Measurements from ENCODE around the gene TLCD3B. TPM values are rescaled to one million over a fixed set of nuclear protein-coding genes. Genes with fewer than 3 reads are reported as not detected.

TLCD3B gene
- total RNA-seq, 1 donor from 2014 or later, result 0.15 TPM

- no peak for DNase-seq (ENCODE audit: low read depth)
Measured at GRCh38 chr16:29989111-29989858, 41.8 kb downstream of the TLCD3B start.

- no peak for DNase-seq (ENCODE audit: low read depth)
Measured at GRCh38 chr16:29988346-29989075, 42.6 kb downstream of the TLCD3B start.

- no peak for DNase-seq (ENCODE audit: low read depth)
Measured at GRCh38 chr16:29987371-29988085, 43.5 kb downstream of the TLCD3B start.

- DNase-seq (ENCODE audit: low read depth), result no peak
Measured at GRCh38 chr16:29986931-29987330, 44.1 kb downstream of the TLCD3B start.

- DNase-seq (ENCODE audit: low read depth), result no peak
Measured at GRCh38 chr16:29986231-29986630, 44.8 kb downstream of the TLCD3B start.

- DNase-seq (ENCODE audit: low read depth), result no peak
Measured at GRCh38 chr16:29985271-29985811, 45.7 kb downstream of the TLCD3B start.

- no peak for DNase-seq (ENCODE audit: low read depth)
Measured at GRCh38 chr16:29984764-29985147, 46.3 kb downstream of the TLCD3B start.

GRCh38 chr16:29984137-29984763 lies 46.8 kb downstream of the TLCD3B start:
- DNase-seq (ENCODE audit: low read depth), result no peak

GRCh38 chr16:29983420-29984136 lies 47.5 kb downstream of the TLCD3B start:
- no peak for DNase-seq (ENCODE audit: low read depth)

- no peak for DNase-seq (ENCODE audit: low read depth)
Measured at GRCh38 chr16:29982560-29983419, 48.3 kb downstream of the TLCD3B start.

GRCh38 chr16:29978564-29979270 lies 52.4 kb downstream of the TLCD3B start:
- DNase-seq (ENCODE audit: low read depth), result no peak

- DNase-seq (ENCODE audit: low read depth), result no peak
Measured at GRCh38 chr16:29978081-29978480, 53.0 kb downstream of the TLCD3B start.

- no peak for DNase-seq (ENCODE audit: low read depth)
Measured at GRCh38 chr16:29977063-29977825, 53.8 kb downstream of the TLCD3B start.

- no peak for DNase-seq (ENCODE audit: low read depth)
Measured at GRCh38 chr16:29975811-29976511, 55.1 kb downstream of the TLCD3B start.

GRCh38 chr16:29975134-29975538 lies 55.9 kb downstream of the TLCD3B start:
- no peak for DNase-seq (ENCODE audit: low read depth)
